Vagina (tissue), 2 donors: ENCODE results near the gene TGFBRAP1. TPM values are rescaled to one million over a fixed set of nuclear protein-coding genes. Genes with fewer than 3 reads are reported as not detected.

Source experiments
- DNase-seq, 2 donors: peaks; one replicate each; pipeline ENCODE4 v3.0.0-alpha.2; 2017; ENCODE audit errors: extremely low spot score in 2 of 2
- H3K27ac ChIP-seq: fragments of 200-600 bp; sonication (generic); one replicate; pipeline ENCODE4 v1.5.1; 2019
- H3K27me3 ChIP-seq: fragments of 200-600 bp; sonication (generic); one replicate; pipeline ENCODE4 v1.5.1; 2019
- H3K36me3 ChIP-seq, 2 donors: fragments of 200-600 bp; sonication (generic); one replicate each; pipeline ENCODE4 v1.5.1; 2017 to 2019
- H3K4me1 ChIP-seq: fragments of 200-600 bp; sonication (generic); one replicate; pipeline ENCODE4 v1.5.1; 2019
- H3K4me3 ChIP-seq, 2 donors: fragments of 200-600 bp; sonication (generic); 1 replicate in 1 of 2; 2 replicates in 1 of 2; pipeline ENCODE4 v1.5.1; 2016 to 2019
- H3K9me3 ChIP-seq: fragments of 200-600 bp; sonication (generic); one replicate; pipeline ENCODE4 v1.5.1; 2019
- CTCF ChIP-seq, 3 experiments: fragments of 450-650 bp in 2 of 3; fragments of 200-600 bp in 1 of 3; sonication (generic) in 1 of 3; IDR thresholded peaks; one replicate each; pipeline ENCODE4 v1.5.1; 2017 to 2019; ENCODE audit warnings: antibody characterized with exemption in 3 of 3, mild to moderate bottlenecking in 2 of 3, moderate library complexity in 2 of 3
- POLR2A ChIP-seq, 2 donors: fragments of 450-650 bp; IDR thresholded peaks; one replicate each; pipeline ENCODE4 v1.6.1; 2017; ENCODE audit warnings: antibody characterized with exemption in 2 of 2, mild to moderate bottlenecking in 2 of 2, moderate library complexity in 2 of 2
- POLR2AphosphoS5 ChIP-seq, 2 donors: sonication (generic); formaldehyde crosslinking; IDR thresholded peaks; one replicate each; pipeline ENCODE4 v1.9.0; 2017; ENCODE audit warnings: antibody characterized with exemption in 2 of 2, mild to moderate bottlenecking in 2 of 2, low read depth in 1 of 2; ENCODE audit not compliant: insufficient read depth in 1 of 2
- intact Hi-C: fragments of 100-400 bp; cut with DNase I; formaldehyde crosslinking; loops from one replicate; pipeline ENCODE4 v1.15.1; 2023
- total RNA-seq: library from RNA; depleted of rRNA; stranded (reverse); fragments of >200 nt; gene quantifications from one replicate; pipeline ENCODE4 v1.2.3, GENCODE V29; 2016

The TGFBRAP1 gene
- total RNA-seq, 1 donor from 2014 or later: 20.1 TPM

GRCh38 chr2:105320651-105321215 is 8.8 kb downstream of the TGFBRAP1 start:
- intact Hi-C loops: no loop called here
- peaks cover 16% of the 10 kb centered on the region for H3K4me1 ChIP-seq
- H3K36me3 ChIP-seq: no peaks in the 10 kb centered on the region
- no peaks in the 10 kb centered on the region for H3K9me3 ChIP-seq
- TF ChIP-seq POLR2AphosphoS5 (IDR thresholded peaks at IDR 0.05; ENCODE audit: insufficient read depth in 1 of 2, low read depth in 1 of 2) (no peak), POLR2A (IDR thresholded peaks at IDR 0.05) (no peak), CTCF (IDR thresholded peaks at IDR 0.05) (no peak)
- H3K27me3 ChIP-seq: no peaks in the 10 kb centered on the region
- no peak overlapping the region for H3K4me3 ChIP-seq
- no peak for DNase-seq
- H3K27ac ChIP-seq: no peak overlapping the region

- intact Hi-C loops: no loop called here
- Histone ChIP-seq H3K4me1 (no peaks in the 10 kb centered on the region), H3K9me3 (no peaks in the 10 kb centered on the region), H3K27me3 (no peaks in the 10 kb centered on the region), H3K4me3 (no peak overlapping the region), H3K36me3 (no peaks in the 10 kb centered on the region), H3K27ac (no peak overlapping the region)
- no peak for DNase-seq
- no peak for TF ChIP-seq CTCF (IDR thresholded peaks at IDR 0.05)
- TF ChIP-seq POLR2AphosphoS5 (IDR thresholded peaks at IDR 0.05; ENCODE audit: insufficient read depth in 1 of 2, low read depth in 1 of 2): no peak
- no peak for TF ChIP-seq POLR2A (IDR thresholded peaks at IDR 0.05)
Observed at GRCh38 chr2:105317937-105318336, 11.6 kb downstream of the TGFBRAP1 start.

GRCh38 chr2:105315314-105315713 is 14.2 kb downstream of the TGFBRAP1 start:
- no peak overlapping the region for H3K4me3 ChIP-seq
- intact Hi-C loops: no loop called here
- no peak for TF ChIP-seq POLR2AphosphoS5 (IDR thresholded peaks at IDR 0.05; ENCODE audit: insufficient read depth in 1 of 2, low read depth in 1 of 2)
- TF ChIP-seq POLR2A (IDR thresholded peaks at IDR 0.05): no peak
- TF ChIP-seq CTCF (IDR thresholded peaks at IDR 0.05): no peak
- H3K36me3 ChIP-seq: no peaks in the 10 kb centered on the region
- H3K4me1 ChIP-seq: no peaks in the 10 kb centered on the region
- no peak overlapping the region for H3K27ac ChIP-seq
- DNase-seq: no peak
- no peaks in the 10 kb centered on the region for H3K27me3 ChIP-seq
- no peaks in the 10 kb centered on the region for H3K9me3 ChIP-seq

GRCh38 chr2:105313877-105314276 is 15.7 kb downstream of the TGFBRAP1 start:
- Histone ChIP-seq H3K4me3 (no peak overlapping the region), H3K27ac (no peak overlapping the region), H3K36me3 (no peaks in the 10 kb centered on the region), H3K4me1 (no peaks in the 10 kb centered on the region), H3K9me3 (no peaks in the 10 kb centered on the region), H3K27me3 (no peaks in the 10 kb centered on the region)
- DNase-seq: no peak
- intact Hi-C loops: no loop called here
- no peak for TF ChIP-seq POLR2AphosphoS5 (IDR thresholded peaks at IDR 0.05; ENCODE audit: insufficient read depth in 1 of 2, low read depth in 1 of 2)
- no peak for TF ChIP-seq CTCF (IDR thresholded peaks at IDR 0.05)
- no peak for TF ChIP-seq POLR2A (IDR thresholded peaks at IDR 0.05)

- no peaks in the 10 kb centered on the region for H3K4me1 ChIP-seq
- intact Hi-C loops: no loop called here
- TF ChIP-seq POLR2AphosphoS5 (IDR thresholded peaks at IDR 0.05; ENCODE audit: insufficient read depth in 1 of 2, low read depth in 1 of 2) (no peak), POLR2A (IDR thresholded peaks at IDR 0.05) (no peak), CTCF (IDR thresholded peaks at IDR 0.05) (no peak)
- no peaks in the 10 kb centered on the region for H3K27me3 ChIP-seq
- H3K27ac ChIP-seq: no peak overlapping the region
- H3K4me3 ChIP-seq: no peak overlapping the region
- DNase-seq: no peak
- H3K9me3 ChIP-seq: no peaks in the 10 kb centered on the region
- peaks cover 0 to 11% of the 10 kb centered on the region in 2 donors for H3K36me3 ChIP-seq
Observed at GRCh38 chr2:105309147-105309545, 20.4 kb downstream of the TGFBRAP1 start.
